HG03565 (cell line): ENCODE measurements around the gene ALKBH3.

ENCODE experiments used
- ATAC-seq: cut with Tn5 transposase; IDR thresholded peaks from one replicate; pipeline ENCODE4 v1.9.1; 2021; ENCODE audit warnings: mild to moderate bottlenecking, moderate library complexity; ENCODE audit not compliant: unreplicated experiment

Gene ALKBH3

DNA sequence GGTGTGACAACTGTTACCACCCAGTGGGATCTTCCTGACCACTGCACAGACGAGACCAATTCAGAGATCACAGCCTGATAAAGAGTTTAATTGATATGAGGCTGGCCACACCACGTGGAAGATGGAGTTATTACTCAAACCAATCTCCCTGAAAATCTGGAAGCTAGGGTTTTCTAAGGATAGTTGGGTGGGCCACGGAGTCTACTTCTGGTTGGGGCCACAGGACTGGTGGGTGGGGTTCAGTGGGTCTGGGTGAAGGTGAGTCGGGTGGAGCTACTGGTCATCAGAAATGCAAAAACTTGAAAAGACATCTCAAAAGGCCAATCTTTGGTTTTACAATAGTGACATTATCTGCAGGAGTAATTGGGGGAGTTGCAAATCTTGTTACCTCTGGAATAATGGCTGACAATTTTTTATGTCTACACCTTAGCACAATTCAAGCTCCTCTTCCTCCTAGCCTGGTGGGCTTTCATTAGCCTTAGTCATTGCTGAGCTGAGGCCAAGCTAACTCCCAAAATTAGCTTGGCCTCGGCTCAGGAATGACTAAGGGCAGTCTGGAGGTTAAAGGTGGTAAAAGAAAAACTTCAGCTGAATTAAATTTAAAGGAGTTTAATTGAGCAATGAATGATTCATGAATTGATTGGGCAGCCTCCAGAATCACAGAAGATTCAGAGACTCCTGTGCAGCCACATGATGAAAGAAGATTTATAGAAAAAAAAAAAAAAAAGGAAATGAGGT is 74.9 kb downstream of the ALKBH3 start:
- ATAC-seq, result no peak

DNA sequence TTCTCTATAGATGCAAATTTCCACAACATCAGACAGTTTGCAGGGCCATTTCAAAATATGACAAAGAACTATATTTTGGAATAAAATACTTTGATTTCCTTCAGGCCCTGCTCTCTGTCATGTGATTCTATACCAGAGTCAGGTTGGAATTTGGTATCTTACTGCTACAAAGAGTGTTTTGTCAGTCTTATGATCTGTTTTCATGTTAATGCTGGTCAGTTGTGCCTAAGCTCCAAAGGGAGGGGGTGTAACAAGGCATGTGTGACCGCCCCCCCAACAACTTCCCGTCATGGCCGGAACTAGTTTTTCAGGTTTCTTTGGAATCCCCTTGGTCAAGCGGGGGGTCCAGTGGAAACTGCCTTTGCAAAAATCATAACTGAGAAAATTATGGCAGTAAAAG is 76.9 kb downstream of the ALKBH3 start:
- ATAC-seq, result no peak

DNA sequence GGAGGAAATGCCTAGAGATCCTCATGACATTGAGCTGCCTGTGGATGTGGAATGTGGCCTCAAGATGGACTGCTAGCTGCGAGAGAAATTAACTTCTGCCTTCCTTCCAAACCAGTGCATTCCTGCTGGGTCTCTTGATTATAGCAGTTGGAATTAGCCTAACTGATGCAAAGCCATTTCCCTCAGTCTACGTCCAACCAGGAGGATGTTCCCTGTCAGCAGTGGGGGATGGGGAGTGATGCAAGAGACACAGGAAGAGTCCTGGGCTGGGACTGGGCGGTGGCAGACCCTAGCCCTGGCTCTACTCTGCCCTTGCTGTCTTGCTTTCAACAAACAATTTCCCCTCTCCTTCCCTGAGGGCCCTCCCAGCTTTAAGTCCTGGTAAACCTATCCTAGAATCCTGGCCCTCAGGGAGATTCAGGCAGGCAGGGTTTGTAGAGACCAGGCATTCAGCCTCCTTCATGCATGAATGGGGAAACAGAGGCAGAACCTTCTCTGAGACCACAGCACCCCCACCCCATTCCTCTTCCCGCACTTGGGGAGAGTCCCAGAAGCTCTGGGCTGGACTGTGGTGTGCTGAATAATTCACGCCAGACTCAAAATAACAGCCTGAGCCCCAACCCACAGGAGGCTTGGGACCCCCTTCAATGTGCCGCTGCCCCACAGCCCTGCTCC is 78.8 kb downstream of the ALKBH3 start:
- no peak for ATAC-seq

DNA sequence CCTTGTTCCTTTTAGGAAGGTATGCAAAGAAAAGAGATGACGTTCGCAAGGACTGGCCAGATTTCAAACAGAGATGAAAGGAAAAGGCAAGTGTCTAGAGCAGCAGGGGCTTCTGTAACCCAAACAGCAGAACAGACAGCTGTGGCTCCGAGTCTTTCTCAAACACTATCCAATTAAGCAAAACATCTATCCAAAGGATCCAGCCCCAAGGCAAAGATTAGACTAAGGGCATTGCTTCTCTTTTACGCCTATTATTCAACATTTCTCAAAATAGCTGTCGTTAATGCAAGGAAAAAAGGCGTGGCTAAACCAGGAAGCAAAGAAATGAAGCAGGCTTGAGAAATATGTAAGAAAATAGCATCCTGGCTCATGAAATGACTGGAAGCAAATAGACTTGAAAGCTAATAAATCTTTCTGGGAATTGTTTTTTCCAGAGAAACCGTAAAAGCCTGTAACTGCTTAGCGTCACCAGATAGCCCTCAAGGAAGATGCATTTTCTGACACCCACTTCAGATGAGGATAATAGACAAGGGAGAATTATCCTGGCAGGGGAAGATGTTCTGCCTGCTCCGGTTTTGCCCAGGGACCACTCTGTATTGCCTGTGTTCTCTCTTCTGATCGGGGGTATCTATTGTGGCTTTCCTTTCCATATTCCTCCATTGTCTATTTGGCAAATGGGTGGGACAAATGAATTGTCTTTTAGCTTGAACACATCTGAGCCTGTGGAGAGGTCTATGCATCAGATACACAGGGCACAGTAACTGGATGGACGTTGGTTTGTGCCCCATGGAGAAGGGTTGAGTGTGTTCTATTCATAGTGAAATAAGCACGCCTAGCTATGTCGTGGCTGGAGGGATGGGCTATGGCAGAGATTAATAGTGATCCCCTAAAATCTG is 82.0 kb downstream of the ALKBH3 start:
- ATAC-seq, result no peak

DNA sequence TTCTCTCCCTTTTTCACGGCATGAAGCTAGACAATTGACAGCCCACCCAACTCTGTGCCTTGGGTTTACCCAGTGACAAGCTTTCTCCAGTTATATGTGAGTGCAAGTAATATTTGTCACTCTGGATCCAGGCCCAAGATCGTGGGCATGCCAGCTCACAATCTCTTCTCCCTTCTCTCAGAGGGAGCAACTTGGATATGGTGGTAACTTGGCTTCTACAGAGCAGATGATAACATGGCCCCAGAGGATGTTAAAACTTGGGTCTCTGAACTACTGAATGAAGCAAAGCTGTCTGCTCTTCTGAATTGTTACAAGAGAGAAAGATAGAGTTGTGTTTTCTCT is 82.6 kb downstream of the ALKBH3 start:
- ATAC-seq, result no peak

DNA sequence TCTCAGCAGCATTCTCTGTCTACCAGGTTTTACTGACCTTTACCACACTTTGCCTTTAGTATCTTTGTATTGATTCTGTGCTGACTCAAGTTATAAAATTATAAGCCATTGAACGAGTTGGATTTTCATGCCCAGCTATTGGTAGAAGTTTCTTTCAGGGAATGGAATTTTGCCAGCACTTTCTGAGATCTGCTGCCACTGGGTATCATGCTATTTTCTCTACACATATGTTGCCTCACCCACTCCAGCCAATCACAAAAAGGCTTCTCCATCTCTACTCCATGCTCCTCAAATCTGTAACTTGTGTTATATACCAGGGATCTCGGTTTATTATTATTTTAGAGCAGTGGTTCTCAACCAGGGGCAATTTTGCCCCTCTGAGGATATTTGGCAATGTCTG is 87.0 kb downstream of the ALKBH3 start:
- no peak for ATAC-seq

DNA sequence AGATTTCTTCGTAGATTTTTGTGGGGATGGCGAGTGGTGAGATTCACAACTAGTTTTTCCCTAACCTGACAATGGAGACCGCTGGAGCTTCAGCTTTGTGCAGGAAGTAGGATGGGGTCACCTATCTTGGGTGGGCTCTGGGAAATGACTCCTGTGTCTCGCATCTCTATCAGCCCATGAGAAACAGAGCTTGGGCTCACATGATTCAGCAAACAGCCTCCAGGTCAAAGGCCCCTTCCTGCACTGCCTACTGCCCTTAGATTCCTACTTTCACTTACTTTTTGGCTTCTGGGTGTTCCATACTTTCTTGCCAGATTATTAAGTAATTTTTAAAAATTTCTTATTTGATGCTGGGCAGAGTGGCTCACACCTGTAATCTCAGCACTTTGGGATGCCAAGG is 88.1 kb downstream of the ALKBH3 start:
- ATAC-seq, result no peak

DNA sequence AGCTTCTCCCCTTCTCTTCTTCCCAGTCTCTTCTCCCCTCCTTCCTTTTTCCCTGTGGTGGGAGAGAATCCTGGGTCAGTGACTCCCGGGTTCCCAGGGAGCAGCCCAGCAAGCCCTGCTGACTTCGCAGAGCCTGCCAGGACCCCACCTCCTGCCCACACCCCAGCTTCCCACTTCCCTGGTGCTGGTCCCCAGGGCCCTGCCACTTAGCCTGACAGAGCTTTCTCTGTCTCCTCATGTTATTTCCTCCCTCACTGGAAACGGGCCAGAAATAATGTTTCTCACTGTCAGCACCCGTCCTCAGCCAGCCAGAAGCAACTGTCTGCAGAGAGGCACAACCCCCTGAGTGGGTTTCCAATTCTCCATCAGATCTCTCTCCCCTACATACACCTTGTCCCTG is 88.9 kb downstream of the ALKBH3 start:
- no peak for ATAC-seq
